Limb (tissue), 2 donors: ENCODE measurements around the gene PRDX2.
A peak's percentile ranks its signal among the peaks of the same experiment; 100 is the strongest.

Source experiments
- DNase-seq, 2 donors: peaks; one replicate each; pipeline ENCODE4 v3.0.0-alpha.2; 2016; ENCODE audit errors: extremely low spot score in 2 of 2

The PRDX2 gene

GRCh38 chr19:12779162-12779993 lies 22.2 kb downstream of the PRDX2 start:
- peak; percentile 87 to 88 for DNase-seq

- DNase-seq = no peak
Measured at GRCh38 chr19:12778905-12779161, 22.8 kb downstream of the PRDX2 start.

- DNase-seq = peak; percentile 69 to 86
Measured at GRCh38 chr19:12778017-12778904, 23.3 kb downstream of the PRDX2 start.

GRCh38 chr19:12777217-12778016 lies 24.2 kb downstream of the PRDX2 start:
- DNase-seq = peak; percentile 88 to 92

- no peak for DNase-seq
Measured at GRCh38 chr19:12774588-12775555, 26.7 kb downstream of the PRDX2 start, which contains the start of gene HOOK2. TSS of gene HOOK2 (minus strand) at chr19:12775552. CDS start at chr19:12775449, 103 bp downstream.

- no peak for DNase-seq
Measured at GRCh38 chr19:12773571-12773970, 28.0 kb downstream of the PRDX2 start.

GRCh38 chr19:12772323-12772722 lies 29.3 kb downstream of the PRDX2 start:
- no peak for DNase-seq

GRCh38 chr19:12770922-12771321 lies 30.7 kb downstream of the PRDX2 start:
- DNase-seq = no peak

GRCh38 chr19:12769689-12770088 lies 31.9 kb downstream of the PRDX2 start:
- DNase-seq = peak; percentile 29 to 58

GRCh38 chr19:12767666-12768065 lies 33.9 kb downstream of the PRDX2 start:
- DNase-seq = no peak

- DNase-seq = no peak
Measured at GRCh38 chr19:12767150-12767549, 34.5 kb downstream of the PRDX2 start.

GRCh38 chr19:12766051-12766521 lies 35.5 kb downstream of the PRDX2 start:
- peak; percentile 89 to 91 for DNase-seq

GRCh38 chr19:12764698-12765097 lies 36.9 kb downstream of the PRDX2 start:
- DNase-seq = no peak

GRCh38 chr19:12763100-12763499 lies 38.5 kb downstream of the PRDX2 start:
- no peak for DNase-seq

GRCh38 chr19:12759686-12760085 lies 41.9 kb downstream of the PRDX2 start:
- DNase-seq = no peak

- peak; percentile 62 to 79 for DNase-seq
Measured at GRCh38 chr19:12757544-12758274, 43.9 kb downstream of the PRDX2 start.

GRCh38 chr19:12756150-12756883 lies 45.3 kb downstream of the PRDX2 start:
- no peak for DNase-seq

- no peak for DNase-seq
Measured at GRCh38 chr19:12754465-12755196, 47.0 kb downstream of the PRDX2 start.
